ENCODE results near the gene PORCN. TPM values are rescaled to one million over a fixed set of nuclear protein-coding genes. Genes with fewer than 3 reads are reported as not detected.

The PORCN gene
- total and polyA plus RNA-seq, 9 of the 15 experiments (the other 6 are each of a cell fraction or from before 2014, with no cell fraction given) = 0.34 to 5.1 (median 2.8) TPM

- TF ChIP-seq CUX1 (CRISPR knock-in tag; IDR thresholded peaks at IDR 0.05) = no peak
- no peak for TF ChIP-seq RNF219 (CRISPR knock-in tag; IDR thresholded peaks at IDR 0.05)
- TF ChIP-seq KAT8 (IDR thresholded peaks at IDR 0.05; ENCODE audit: low read depth) = no peak
- no peak for TF ChIP-seq ZNF589 (CRISPR knock-in tag; IDR thresholded peaks at IDR 0.05; ENCODE audit: low read depth)
- no peak for TF ChIP-seq GTF3C2 (IDR thresholded peaks at IDR 0.05; ENCODE audit: borderline replicate concordance, extremely low read depth, insufficient read length)
- peak; percentile 70 for TF ChIP-seq ZBTB12 (CRISPR knock-in tag; IDR thresholded peaks at IDR 0.05)
- no peak for TF ChIP-seq ZC3H4 (CRISPR knock-in tag; IDR thresholded peaks at IDR 0.05; ENCODE audit: borderline replicate concordance)
- TF ChIP-seq, protein P1, sequence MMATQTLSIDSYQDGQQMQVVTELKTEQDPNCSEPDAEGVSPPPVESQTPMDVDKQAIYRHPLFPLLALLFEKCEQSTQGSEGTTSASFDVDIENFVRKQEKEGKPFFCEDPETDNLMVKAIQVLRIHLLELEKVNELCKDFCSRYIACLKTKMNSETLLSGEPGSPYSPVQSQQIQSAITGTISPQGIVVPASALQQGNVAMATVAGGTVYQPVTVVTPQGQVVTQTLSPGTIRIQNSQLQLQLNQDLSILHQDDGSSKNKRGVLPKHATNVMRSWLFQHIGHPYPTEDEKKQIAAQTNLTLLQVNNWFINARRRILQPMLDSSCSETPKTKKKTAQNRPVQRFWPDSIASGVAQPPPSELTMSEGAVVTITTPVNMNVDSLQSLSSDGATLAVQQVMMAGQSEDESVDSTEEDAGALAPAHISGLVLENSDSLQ (IDR thresholded peaks at IDR 0.05) = 0 out of 2 replicates have a peak, but pooled peaks have one; percentile 31
- no peak for TF ChIP-seq SMARCE1 (IDR thresholded peaks at IDR 0.05)
- 0 out of 2 replicates have a peak, but pooled peaks have one; percentile 37 for TF ChIP-seq JUN (IDR thresholded peaks at IDR 0.05; ENCODE audit: borderline replicate concordance, low read depth, low read length)
- no peak for TF ChIP-seq JUN (CRISPR knock-in tag; IDR thresholded peaks at IDR 0.05; ENCODE audit: borderline replicate concordance)
- no peak for TF ChIP-seq HES1 (IDR thresholded peaks at IDR 0.05; ENCODE audit: low read depth)
Observed at GRCh38 chrX:48475774-48476577, 32.8 kb upstream of the PORCN start, which contains the start of gene FTSJ1 (continued).
